Endodermal cell (in vitro differentiated cells): ENCODE measurements around the gene DYRK3. TPM values are rescaled to one million over a fixed set of nuclear protein-coding genes. Genes with fewer than 3 reads are reported as not detected.

Experiments
- DNase-seq: peaks from one replicate; pipeline ENCODE4 v3.0.0-alpha.2; 2017
- H3K27ac ChIP-seq: 2 replicates; pipeline ENCODE4 v1.5.1; 2013; ENCODE audit warnings: mild to moderate bottlenecking, low read depth, low read length, moderate library complexity
- H3K27me3 ChIP-seq: 2 replicates; pipeline ENCODE4 v1.6.1; 2013; ENCODE audit warnings: mild to moderate bottlenecking, low read length, moderate library complexity; ENCODE audit not compliant: insufficient read depth, control insufficient read depth, poor library complexity, severe bottlenecking
- H3K36me3 ChIP-seq: 2 replicates; pipeline ENCODE4 v1.7.0; 2013; ENCODE audit warnings: mild to moderate bottlenecking, low read length, moderate library complexity; ENCODE audit not compliant: control insufficient read depth, insufficient read depth
- H3K4me1 ChIP-seq: one replicate; pipeline ENCODE4 v1.7.0; 2013; ENCODE audit warnings: low read length; ENCODE audit not compliant: control insufficient read depth, insufficient read depth
- H3K4me3 ChIP-seq: 2 replicates; pipeline ENCODE4 v1.5.1; 2013; ENCODE audit warnings: mild to moderate bottlenecking, low read length, moderate library complexity
- H3K9ac ChIP-seq: 2 replicates; pipeline ENCODE4 v1.6.1; 2013; ENCODE audit warnings: mild to moderate bottlenecking, low read length, moderate library complexity; ENCODE audit not compliant: poor library complexity, severe bottlenecking; ENCODE audit errors: extremely low read depth
- H3K9me3 ChIP-seq: 2 replicates; pipeline ENCODE4 v1.6.1; 2013; ENCODE audit warnings: mild to moderate bottlenecking, low read length, moderate library complexity; ENCODE audit not compliant: control insufficient read depth
- H3K27ac Mint-ChIP-seq: 2 replicates; pipeline ENCODE4 v1.8.0; 2020; ENCODE audit warnings: mixed read lengths
- H3K27me3 Mint-ChIP-seq: 2 replicates; pipeline ENCODE4 v1.8.0; 2021; ENCODE audit warnings: mild to moderate bottlenecking, mixed read lengths; ENCODE audit not compliant: insufficient read depth
- H3K36me3 Mint-ChIP-seq: 2 replicates; pipeline ENCODE4 v1.8.0; 2020; ENCODE audit warnings: low read depth, mixed read lengths
- H3K4me1 Mint-ChIP-seq: 2 replicates; pipeline ENCODE4 v1.8.0; 2020; ENCODE audit warnings: mixed read lengths
- H3K4me3 Mint-ChIP-seq: 2 replicates; pipeline ENCODE4 v1.8.0; 2020; ENCODE audit warnings: mild to moderate bottlenecking, moderate library complexity, mixed read lengths
- H3K9me3 Mint-ChIP-seq: 2 replicates; pipeline ENCODE4 v1.8.0; 2020; ENCODE audit warnings: mild to moderate bottlenecking, mixed read lengths
- WGBS, 2 experiments: methylation state at CpG; one replicate each; pipeline versions ENCODE4 v1.1.5 to v1.1.7; 2013; ENCODE audit warnings: missing lambda C conversion rate in 2 of 2, mixed read lengths in 1 of 2; ENCODE audit not compliant: insufficient coverage in 1 of 2, insufficient read length in 1 of 2; 5-methylcytosine and 5-hydroxymethylcytosine counted together
- total RNA-seq, 2 donors: library from RNA; stranded (reverse); fragmentation: NEBNext Ultra II Directional in 1 of 2; extraction: Animal tissue kit (Norgen Biotek cat#: 25700) in 1 of 2; gene quantifications; 2 replicates in 1 of 2; 3 replicates in 1 of 2; pipeline ENCODE4 v1.2.1, GENCODE V29; 2021
- TF ChIP-seq, protein P1 (sequence below): fragments of 200-600 bp; sonication (generic); conservative IDR thresholded peaks from 2 replicates; pipeline ENCODE4 v1.5.0; 2021; ENCODE audit warnings: antibody characterized with exemption, mild to moderate bottlenecking

The DYRK3 gene
- total RNA-seq, 2 donors from 2014 or later = 9.0 to 13.5 TPM

DNA sequence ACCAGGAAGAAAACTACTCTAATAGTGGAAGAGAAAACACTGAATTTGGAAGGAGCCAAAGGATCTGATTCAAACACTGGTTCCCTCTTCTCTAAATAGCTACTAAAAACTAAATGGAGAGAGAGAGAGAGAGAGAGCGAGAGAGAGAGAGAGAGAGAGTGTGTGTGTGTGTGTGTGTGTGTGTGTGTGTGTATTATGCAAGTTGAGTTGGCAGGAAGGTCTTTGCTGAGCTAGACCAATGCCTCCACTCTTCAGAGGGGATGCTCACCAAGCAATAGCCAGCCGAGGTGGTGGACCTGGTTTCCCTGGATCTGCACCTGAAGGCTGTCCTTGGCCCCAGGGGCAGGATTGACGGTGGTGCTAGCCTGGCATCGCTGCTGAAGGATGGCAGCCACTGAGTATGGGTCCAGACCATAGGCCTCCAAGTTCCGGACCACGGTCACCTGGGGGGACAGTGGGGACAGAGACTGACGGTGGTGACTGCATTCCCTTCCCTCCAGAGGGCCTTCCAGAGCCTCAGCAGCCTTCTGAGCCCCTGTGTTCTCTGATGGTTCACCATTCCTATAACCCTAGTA is 41.9 kb upstream of the DYRK3 start:
- no peaks in the 10 kb centered on the region for H3K4me1 ChIP-seq
- Mint-ChIP-seq H3K27me3 (no peaks in the 10 kb centered on the region), H3K4me1 (no peaks in the 10 kb centered on the region), H3K9me3 (no peaks in the 10 kb centered on the region), H3K27ac (no peak overlapping the region), H3K4me3 (no peak overlapping the region), H3K36me3 (peaks cover 38% of the 10 kb centered on the region)
- H3K9ac ChIP-seq = no peak overlapping the region
- TF ChIP-seq, protein P1, sequence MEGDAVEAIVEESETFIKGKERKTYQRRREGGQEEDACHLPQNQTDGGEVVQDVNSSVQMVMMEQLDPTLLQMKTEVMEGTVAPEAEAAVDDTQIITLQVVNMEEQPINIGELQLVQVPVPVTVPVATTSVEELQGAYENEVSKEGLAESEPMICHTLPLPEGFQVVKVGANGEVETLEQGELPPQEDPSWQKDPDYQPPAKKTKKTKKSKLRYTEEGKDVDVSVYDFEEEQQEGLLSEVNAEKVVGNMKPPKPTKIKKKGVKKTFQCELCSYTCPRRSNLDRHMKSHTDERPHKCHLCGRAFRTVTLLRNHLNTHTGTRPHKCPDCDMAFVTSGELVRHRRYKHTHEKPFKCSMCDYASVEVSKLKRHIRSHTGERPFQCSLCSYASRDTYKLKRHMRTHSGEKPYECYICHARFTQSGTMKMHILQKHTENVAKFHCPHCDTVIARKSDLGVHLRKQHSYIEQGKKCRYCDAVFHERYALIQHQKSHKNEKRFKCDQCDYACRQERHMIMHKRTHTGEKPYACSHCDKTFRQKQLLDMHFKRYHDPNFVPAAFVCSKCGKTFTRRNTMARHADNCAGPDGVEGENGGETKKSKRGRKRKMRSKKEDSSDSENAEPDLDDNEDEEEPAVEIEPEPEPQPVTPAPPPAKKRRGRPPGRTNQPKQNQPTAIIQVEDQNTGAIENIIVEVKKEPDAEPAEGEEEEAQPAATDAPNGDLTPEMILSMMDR = no peak
- no peaks in the 10 kb centered on the region for H3K9me3 ChIP-seq
- WGBS, 2 experiments = 96 to 97% methylated on average over 4 to 7 of the region's 7 CpGs
- H3K36me3 ChIP-seq = peaks cover 75% of the 10 kb centered on the region
- no peak overlapping the region for H3K4me3 ChIP-seq
- H3K27me3 ChIP-seq = no peaks in the 10 kb centered on the region
- DNase-seq = no peak
- H3K27ac ChIP-seq = no peak overlapping the region

DNA sequence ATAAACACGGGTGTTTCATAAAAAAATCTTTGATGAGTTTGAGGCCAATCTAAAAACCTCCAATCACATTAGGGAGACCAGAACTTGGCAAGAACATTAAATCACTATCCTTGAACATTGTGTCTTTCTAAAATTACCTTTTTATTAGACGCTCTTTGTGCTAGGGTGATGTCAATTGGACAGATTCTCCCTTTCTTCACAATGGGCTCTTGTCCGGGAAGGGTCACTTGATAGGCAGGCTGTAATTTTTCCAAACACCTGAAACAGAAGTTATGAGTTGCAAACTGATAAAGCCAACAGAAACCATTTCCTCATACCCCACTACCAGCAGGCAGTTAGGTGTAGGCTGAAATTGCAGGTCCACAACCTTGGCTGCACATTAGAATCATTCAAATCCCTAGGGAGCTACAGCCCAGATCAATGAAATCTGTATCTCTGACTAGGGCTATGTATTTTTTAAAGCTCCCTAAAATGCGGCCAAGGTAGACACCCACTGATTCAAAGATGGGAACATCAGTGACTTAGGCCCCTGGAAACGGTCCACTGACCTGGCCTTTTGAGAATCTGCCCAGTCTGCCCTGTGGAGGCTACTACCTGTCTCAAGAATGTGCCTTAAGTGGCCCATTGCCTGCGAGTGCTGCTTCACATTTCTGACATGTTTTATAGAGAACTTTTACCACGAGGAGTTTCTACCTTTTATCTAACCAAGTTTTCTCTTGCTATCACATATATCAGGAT is 39.6 kb upstream of the DYRK3 start:
- peaks cover 51% of the 10 kb centered on the region for H3K36me3 Mint-ChIP-seq
- 94 to 97% methylated on average over 5 to 7 of the region's 7 CpGs for WGBS, 2 experiments
- Histone ChIP-seq H3K4me3 (no peak overlapping the region), H3K27ac (no peak overlapping the region), H3K36me3 (peaks cover 75% of the 10 kb centered on the region), H3K27me3 (no peaks in the 10 kb centered on the region), H3K4me1 (no peaks in the 10 kb centered on the region), H3K9ac (no peak overlapping the region), H3K9me3 (no peaks in the 10 kb centered on the region)
- H3K27ac Mint-ChIP-seq = no peak overlapping the region
- no peaks in the 10 kb centered on the region for H3K27me3 Mint-ChIP-seq
- H3K9me3 Mint-ChIP-seq = no peaks in the 10 kb centered on the region
- TF ChIP-seq, protein P1 = no peak
- H3K4me3 Mint-ChIP-seq = no peak overlapping the region
- no peak for DNase-seq
- no peaks in the 10 kb centered on the region for H3K4me1 Mint-ChIP-seq

DNA sequence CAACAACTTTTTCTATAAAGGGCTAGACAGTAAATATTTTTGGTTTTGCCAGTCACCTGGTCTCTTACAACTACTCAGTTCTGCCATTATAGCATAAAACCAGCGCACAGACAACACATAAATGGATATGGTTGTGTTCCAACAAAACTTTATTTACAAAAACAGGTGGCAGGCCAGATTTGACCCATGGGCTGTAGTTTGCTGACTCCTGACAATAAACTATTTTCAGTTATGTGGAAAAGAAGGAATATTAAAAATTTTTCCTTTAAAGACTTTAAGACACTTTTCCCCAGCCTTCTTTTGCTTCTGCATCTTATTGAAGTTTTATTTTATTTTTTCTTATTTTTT is 39.0 kb upstream of the DYRK3 start:
- no peaks in the 10 kb centered on the region for H3K9me3 Mint-ChIP-seq
- Histone ChIP-seq H3K4me3 (no peak overlapping the region), H3K27ac (no peak overlapping the region), H3K36me3 (peaks cover 74% of the 10 kb centered on the region), H3K9ac (no peak overlapping the region), H3K9me3 (no peaks in the 10 kb centered on the region), H3K27me3 (no peaks in the 10 kb centered on the region), H3K4me1 (no peaks in the 10 kb centered on the region)
- H3K4me3 Mint-ChIP-seq = no peak overlapping the region
- no peaks in the 10 kb centered on the region for H3K27me3 Mint-ChIP-seq
- WGBS, 2 experiments = 100% methylated on average over 1 of the region's 1 CpG; no CpG with 5 or more reads in 1 of the 2 experiments
- H3K4me1 Mint-ChIP-seq = no peaks in the 10 kb centered on the region
- peaks cover 55% of the 10 kb centered on the region for H3K36me3 Mint-ChIP-seq
- DNase-seq = no peak
- TF ChIP-seq, protein P1 = no peak
- H3K27ac Mint-ChIP-seq = no peak overlapping the region
